Activated CD8-positive, alpha-beta memory T cell treated with anti-CD3 and anti-CD28 coated beads, Interleukin-2, amount 50 U/mL, for 48 hours (primary cell): ENCODE measurements around the gene LRRC1.
"Not testable (repeated sequence)": the region's sequence is repeated elsewhere in the genome, so short reads cannot be mapped to it uniquely, and the experiment has no call there.

ENCODE experiments used
- DNase-seq: peaks from one replicate; pipeline ENCODE4 v3.0.0-alpha.2; 2020

Gene LRRC1

GRCh38 chr6:53794720-53795339 lies at the start of gene LRRC1:
Gene LRRC1, plus strand, starts transcription at chr6:53795005. Its CDS starts 252 bp downstream, at chr6:53795257.
- DNase-seq: peak; percentile 93

GRCh38 chr6:53746442-53747103 lies 48.2 kb upstream of the LRRC1 start:
- no peak for DNase-seq

- no peak for DNase-seq
These were observed 44.7 kb upstream of the LRRC1 start for GRCh38 chr6:53750052-53750650.

- no peak for DNase-seq
These were observed 43.4 kb upstream of the LRRC1 start for GRCh38 chr6:53751417-53751816.

GRCh38 chr6:53752440-53752839 lies 42.4 kb upstream of the LRRC1 start:
- DNase-seq: no peak

GRCh38 chr6:53752856-53753255 lies 41.9 kb upstream of the LRRC1 start:
- DNase-seq: no peak

- DNase-seq: no peak
These were observed 40.5 kb upstream of the LRRC1 start for GRCh38 chr6:53754330-53754729.

GRCh38 chr6:53756396-53756795 lies 38.4 kb upstream of the LRRC1 start:
- no peak for DNase-seq

GRCh38 chr6:53758496-53758895 lies 36.3 kb upstream of the LRRC1 start:
- DNase-seq: no peak

- DNase-seq: no peak
These were observed 33.8 kb upstream of the LRRC1 start for GRCh38 chr6:53761036-53761435.

GRCh38 chr6:53765270-53765669 lies 29.5 kb upstream of the LRRC1 start:
- no peak for DNase-seq

- DNase-seq: no peak
These were observed 27.9 kb upstream of the LRRC1 start for GRCh38 chr6:53766930-53767329.

GRCh38 chr6:53767941-53768340 lies 26.9 kb upstream of the LRRC1 start:
- DNase-seq: no peak

- no peak for DNase-seq
These were observed 26.2 kb upstream of the LRRC1 start for GRCh38 chr6:53768636-53769035.

GRCh38 chr6:53770780-53771249 lies 24.0 kb upstream of the LRRC1 start:
- DNase-seq: no peak

- no peak for DNase-seq
These were observed 22.8 kb upstream of the LRRC1 start for GRCh38 chr6:53771785-53772624.

- no peak for DNase-seq
These were observed 21.6 kb upstream of the LRRC1 start for GRCh38 chr6:53773044-53773696.

- DNase-seq: not testable (repeated sequence)
These were observed 18.7 kb upstream of the LRRC1 start for GRCh38 chr6:53776152-53776551.

GRCh38 chr6:53784991-53785390 lies 9.8 kb upstream of the LRRC1 start:
- DNase-seq: not testable (repeated sequence)

- no peak for DNase-seq
These were observed 8.0 kb upstream of the LRRC1 start for GRCh38 chr6:53786832-53787231.

GRCh38 chr6:53790886-53791285 lies 3.9 kb upstream of the LRRC1 start:
- no peak for DNase-seq

- no peak for DNase-seq
These were observed 2.8 kb upstream of the LRRC1 start for GRCh38 chr6:53792016-53792415.

- no peak for DNase-seq
These were observed 1.9 kb upstream of the LRRC1 start for GRCh38 chr6:53792973-53793317.
